ENCODE measurements around the gene PRODH2. TPM values are rescaled to one million over a fixed set of nuclear protein-coding genes. Genes with fewer than 3 reads are reported as not detected.

Gene PRODH2
- total RNA-seq, 6 experiments from 2014 or later, result 60.3 to 281 (median 134) TPM

DNA sequence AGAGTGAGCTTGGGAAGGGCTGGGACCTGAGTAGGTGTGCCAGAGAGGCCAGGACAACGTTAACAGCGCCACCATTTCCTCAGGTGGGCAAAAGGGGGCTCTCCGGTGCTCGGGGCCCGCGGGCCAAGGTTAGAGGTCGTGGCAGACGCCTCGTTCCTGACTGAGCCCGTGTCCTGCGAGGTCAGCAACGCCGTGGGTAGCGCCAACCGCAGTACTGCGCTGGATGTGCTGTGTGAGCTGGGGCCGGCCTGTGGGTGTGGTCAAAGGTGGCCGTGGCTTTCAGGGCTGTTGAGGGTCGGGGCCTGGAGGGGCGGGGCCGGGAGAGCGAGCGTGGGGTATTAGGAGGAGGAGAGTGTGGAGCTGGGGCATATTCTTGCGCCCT, 47.8 kb upstream of the PRODH2 start:
- H3K27me3 ChIP-seq, result peaks cover 0 to 12% of the 10 kb centered on the region in 2 donors
- H3K4me1 ChIP-seq, result peaks cover 0 to 10% (median 2%) of the 10 kb centered on the region in 4 donors
- WGBS (ENCODE audit: insufficient coverage, low coverage, low lambda C conversion rate, missing lambda C conversion rate), result 4% methylated on average over 12 of the region's 24 CpGs
- peak in 1 of 3 donors; percentile 43 for DNase-seq
- no peak for ATAC-seq
- H3K9me3 ChIP-seq, result no peaks in the 10 kb centered on the region
- no peak overlapping the region for H3K4me3 ChIP-seq
- no peak for TF ChIP-seq POLR2A (IDR thresholded peaks at IDR 0.05)
- TF ChIP-seq, protein P1, sequence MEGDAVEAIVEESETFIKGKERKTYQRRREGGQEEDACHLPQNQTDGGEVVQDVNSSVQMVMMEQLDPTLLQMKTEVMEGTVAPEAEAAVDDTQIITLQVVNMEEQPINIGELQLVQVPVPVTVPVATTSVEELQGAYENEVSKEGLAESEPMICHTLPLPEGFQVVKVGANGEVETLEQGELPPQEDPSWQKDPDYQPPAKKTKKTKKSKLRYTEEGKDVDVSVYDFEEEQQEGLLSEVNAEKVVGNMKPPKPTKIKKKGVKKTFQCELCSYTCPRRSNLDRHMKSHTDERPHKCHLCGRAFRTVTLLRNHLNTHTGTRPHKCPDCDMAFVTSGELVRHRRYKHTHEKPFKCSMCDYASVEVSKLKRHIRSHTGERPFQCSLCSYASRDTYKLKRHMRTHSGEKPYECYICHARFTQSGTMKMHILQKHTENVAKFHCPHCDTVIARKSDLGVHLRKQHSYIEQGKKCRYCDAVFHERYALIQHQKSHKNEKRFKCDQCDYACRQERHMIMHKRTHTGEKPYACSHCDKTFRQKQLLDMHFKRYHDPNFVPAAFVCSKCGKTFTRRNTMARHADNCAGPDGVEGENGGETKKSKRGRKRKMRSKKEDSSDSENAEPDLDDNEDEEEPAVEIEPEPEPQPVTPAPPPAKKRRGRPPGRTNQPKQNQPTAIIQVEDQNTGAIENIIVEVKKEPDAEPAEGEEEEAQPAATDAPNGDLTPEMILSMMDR (IDR thresholded peaks at IDR 0.05), result no peak
- no peaks in the 10 kb centered on the region for H3K36me3 ChIP-seq
- intact Hi-C loops (cut with DNase I), result no loop called here
- H3K27ac ChIP-seq, result no peak overlapping the region

DNA sequence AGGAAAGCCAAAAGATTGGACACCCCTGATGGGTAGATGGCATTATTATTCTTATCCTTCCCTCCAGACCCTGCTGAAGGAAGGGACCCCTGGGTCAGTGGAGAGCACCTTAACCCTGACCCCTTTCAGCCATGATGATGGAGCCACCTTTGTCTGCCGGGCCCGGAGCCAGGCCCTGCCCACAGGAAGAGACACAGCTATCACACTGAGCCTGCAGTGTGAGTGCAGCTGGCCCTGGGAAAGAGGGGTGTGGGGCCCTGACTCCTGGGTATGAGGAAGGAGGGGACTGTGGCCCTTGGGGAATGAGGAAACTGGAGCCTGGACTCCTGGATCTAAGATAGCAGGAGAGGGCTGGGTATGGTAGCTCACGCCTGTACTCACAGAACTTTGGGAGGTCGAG, 46.8 kb upstream of the PRODH2 start:
- intact Hi-C loops (cut with DNase I), result no loop called here
- TF ChIP-seq, protein P1 (IDR thresholded peaks at IDR 0.05), result no peak
- TF ChIP-seq POLR2A (IDR thresholded peaks at IDR 0.05), result no peak
- H3K27me3 ChIP-seq, result peaks cover 0 to 12% of the 10 kb centered on the region in 2 donors
- no peaks in the 10 kb centered on the region for H3K36me3 ChIP-seq
- no peak overlapping the region for H3K4me3 ChIP-seq
- WGBS (ENCODE audit: insufficient coverage, low coverage, low lambda C conversion rate, missing lambda C conversion rate), result 68% methylated on average over 4 of the region's 4 CpGs
- ATAC-seq, result no peak
- H3K9me3 ChIP-seq, result no peaks in the 10 kb centered on the region
- peaks cover 0 to 10% (median 2%) of the 10 kb centered on the region in 4 donors for H3K4me1 ChIP-seq
- DNase-seq, result no peak
- H3K27ac ChIP-seq, result no peak overlapping the region

DNA sequence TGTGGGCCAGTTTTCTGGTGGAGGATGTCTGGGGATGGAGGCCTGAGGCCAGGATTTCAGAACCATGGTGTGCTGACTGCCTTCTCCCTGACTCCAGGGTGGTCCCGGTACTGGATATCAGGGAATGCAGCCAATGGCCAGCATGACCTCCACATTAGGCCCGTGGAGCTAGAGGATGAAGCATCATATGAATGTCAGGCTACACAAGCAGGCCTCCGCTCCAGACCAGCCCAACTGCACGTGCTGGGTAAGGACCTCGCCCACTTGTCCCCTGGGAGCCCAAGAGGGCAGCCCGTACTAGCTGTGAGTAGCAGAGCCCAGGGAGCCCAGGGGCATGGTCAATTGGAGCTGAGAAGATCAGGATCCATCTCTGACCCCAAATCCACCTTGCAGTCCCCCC, 45.7 kb upstream of the PRODH2 start:
- Histone ChIP-seq H3K4me3 (no peak overlapping the region), H3K27ac (no peak overlapping the region), H3K9me3 (no peaks in the 10 kb centered on the region), H3K36me3 (no peaks in the 10 kb centered on the region), H3K27me3 (peaks cover 0 to 12% of the 10 kb centered on the region in 2 donors), H3K4me1 (peaks cover 0 to 10% (median 2%) of the 10 kb centered on the region in 4 donors)
- DNase-seq (no peak), ATAC-seq (no peak)
- intact Hi-C loops (cut with DNase I), result no loop called here
- TF ChIP-seq, protein P1 (IDR thresholded peaks at IDR 0.05), result no peak
- no peak for TF ChIP-seq POLR2A (IDR thresholded peaks at IDR 0.05)
- WGBS (ENCODE audit: insufficient coverage, low coverage, low lambda C conversion rate, missing lambda C conversion rate), result no CpG with 5 or more reads among the region's 6 CpGs

DNA sequence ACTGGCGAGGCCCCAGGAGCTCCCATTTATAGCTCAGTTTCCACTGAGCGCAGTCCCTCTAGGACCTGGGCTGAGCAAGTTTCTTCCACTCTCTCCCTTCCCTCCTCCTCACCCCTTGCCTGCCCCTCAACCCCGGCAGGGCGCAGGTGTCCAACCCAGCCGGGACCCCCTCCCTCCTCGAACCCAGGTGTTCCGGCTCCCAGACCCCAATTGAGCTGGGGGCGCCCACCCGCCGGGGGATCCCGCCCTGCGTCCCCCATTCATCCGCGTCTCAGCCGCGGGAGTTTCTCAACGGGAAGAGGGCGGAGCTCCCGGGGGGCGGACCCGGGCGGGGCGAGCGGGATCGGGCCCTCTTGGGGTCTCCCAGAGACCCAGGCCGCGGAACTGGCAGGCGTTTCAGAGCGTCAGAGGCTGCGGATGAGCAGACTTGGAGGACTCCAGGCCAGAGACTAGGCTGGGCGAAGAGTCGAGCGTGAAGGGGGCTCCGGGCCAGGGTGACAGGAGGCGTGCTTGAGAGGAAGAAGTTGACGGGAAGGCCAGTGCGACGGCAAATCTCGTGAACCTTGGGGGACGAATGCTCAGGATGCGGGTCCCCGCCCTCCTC, 44.0 kb upstream of the PRODH2 start, which contains the start of gene KIRREL2:
TSS of gene KIRREL2 (plus strand) at position 366 of the 604 bp plus-strand sequence. CDS start at position 575, 209 bp downstream.
- no peaks in the 10 kb centered on the region for H3K36me3 ChIP-seq
- H3K4me3 ChIP-seq, result peak within 1 kb of the TSS; percentile 11 to 39 (median 29)
- no peak within 1 kb of the TSS for H3K27ac ChIP-seq
- H3K4me1 ChIP-seq, result peaks cover 0 to 10% (median 2%) of the 10 kb centered on the region in 4 donors
- TF ChIP-seq POLR2A (IDR thresholded peaks at IDR 0.05), result no peak
- TF ChIP-seq, protein P1 (IDR thresholded peaks at IDR 0.05), result no peak
- H3K27me3 ChIP-seq, result peaks cover 0 to 12% of the 10 kb centered on the region in 2 donors
- WGBS (ENCODE audit: insufficient coverage, low coverage, low lambda C conversion rate, missing lambda C conversion rate), result 6% methylated on average over 17 of the region's 42 CpGs
- intact Hi-C loops (cut with DNase I), result no loop called here
- DNase-seq (no peak), ATAC-seq (peak in 1 of 4 donors; percentile 12)
- H3K9me3 ChIP-seq, result no peaks in the 10 kb centered on the region

All from right lobe of liver (tissue), 6 donors.